Measurements from ENCODE around the gene HTT.

Gene HTT

DNA sequence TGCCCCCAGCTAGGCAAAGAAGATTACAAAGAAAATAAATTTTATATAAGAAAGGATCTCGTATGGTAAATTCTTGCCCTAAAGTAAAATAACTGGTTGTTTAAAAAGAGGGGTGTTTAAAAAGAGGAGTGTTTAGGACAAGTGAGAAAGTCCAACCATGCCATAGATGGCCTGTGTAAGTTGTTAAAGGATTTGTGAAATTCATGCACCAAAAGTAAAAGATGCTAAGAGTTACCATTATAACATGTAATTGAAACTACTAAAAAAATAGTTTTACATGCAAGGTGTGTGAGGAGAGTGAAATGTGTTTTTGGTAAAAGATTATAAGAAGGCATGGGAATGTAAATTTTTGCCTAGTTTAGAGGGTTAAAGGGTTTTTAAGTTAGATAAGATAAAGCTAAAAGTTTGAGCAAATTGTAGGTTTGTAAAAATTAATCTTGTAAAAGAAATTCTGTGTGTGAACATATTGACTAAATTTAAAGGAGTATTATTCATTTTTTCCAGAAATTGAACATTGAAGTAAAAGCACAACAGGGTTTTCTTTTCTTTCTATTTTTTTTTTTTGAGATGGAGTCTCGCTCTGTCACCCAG is 20.2 kb upstream of the HTT start:
- no peak for DNase-seq (ENCODE audit: extremely low read depth, insufficient read length)
- TF ChIP-seq, protein P1, sequence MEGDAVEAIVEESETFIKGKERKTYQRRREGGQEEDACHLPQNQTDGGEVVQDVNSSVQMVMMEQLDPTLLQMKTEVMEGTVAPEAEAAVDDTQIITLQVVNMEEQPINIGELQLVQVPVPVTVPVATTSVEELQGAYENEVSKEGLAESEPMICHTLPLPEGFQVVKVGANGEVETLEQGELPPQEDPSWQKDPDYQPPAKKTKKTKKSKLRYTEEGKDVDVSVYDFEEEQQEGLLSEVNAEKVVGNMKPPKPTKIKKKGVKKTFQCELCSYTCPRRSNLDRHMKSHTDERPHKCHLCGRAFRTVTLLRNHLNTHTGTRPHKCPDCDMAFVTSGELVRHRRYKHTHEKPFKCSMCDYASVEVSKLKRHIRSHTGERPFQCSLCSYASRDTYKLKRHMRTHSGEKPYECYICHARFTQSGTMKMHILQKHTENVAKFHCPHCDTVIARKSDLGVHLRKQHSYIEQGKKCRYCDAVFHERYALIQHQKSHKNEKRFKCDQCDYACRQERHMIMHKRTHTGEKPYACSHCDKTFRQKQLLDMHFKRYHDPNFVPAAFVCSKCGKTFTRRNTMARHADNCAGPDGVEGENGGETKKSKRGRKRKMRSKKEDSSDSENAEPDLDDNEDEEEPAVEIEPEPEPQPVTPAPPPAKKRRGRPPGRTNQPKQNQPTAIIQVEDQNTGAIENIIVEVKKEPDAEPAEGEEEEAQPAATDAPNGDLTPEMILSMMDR (IDR thresholded peaks at IDR 0.05; ENCODE audit: insufficient read depth, low read length, poor library complexity, severe bottlenecking), result no peak
- H3K27me3 ChIP-seq (replicated peaks; ENCODE audit: control insufficient read depth, insufficient read depth, low read length), result no peaks in the 10 kb centered on the region
- H3K36me3 ChIP-seq (ENCODE audit: control insufficient read depth, insufficient read depth, low read length), result no peaks in the 10 kb centered on the region
- H3K4me3 ChIP-seq (replicated peaks; ENCODE audit: low read depth, low read length), result no peak overlapping the region

DNA sequence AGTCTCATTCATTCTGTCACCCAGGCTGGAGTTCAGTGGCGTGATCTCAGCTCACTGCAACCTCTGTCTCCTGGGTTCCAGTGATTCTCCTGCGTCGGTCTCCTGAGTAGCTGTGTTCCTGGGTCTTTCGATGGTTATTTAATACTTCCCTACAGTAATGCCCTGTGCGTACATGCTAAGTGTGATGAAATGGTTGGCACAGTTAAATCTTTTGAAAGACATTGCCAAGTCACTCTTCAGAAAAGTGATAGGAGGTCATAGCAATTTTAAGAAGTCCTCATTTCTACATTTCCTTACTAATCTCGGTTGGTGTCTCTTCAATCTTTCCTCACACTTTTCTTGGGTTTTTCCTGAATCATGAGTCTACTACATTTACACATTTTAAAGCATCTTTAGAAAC is 14.5 kb upstream of the HTT start:
- DNase-seq (ENCODE audit: extremely low read depth, insufficient read length), result no peak
- H3K36me3 ChIP-seq (ENCODE audit: control insufficient read depth, insufficient read depth, low read length), result no peaks in the 10 kb centered on the region
- H3K4me3 ChIP-seq (replicated peaks; ENCODE audit: low read depth, low read length), result no peak overlapping the region
- H3K27me3 ChIP-seq (replicated peaks; ENCODE audit: control insufficient read depth, insufficient read depth, low read length), result no peaks in the 10 kb centered on the region
- TF ChIP-seq, protein P1 (IDR thresholded peaks at IDR 0.05; ENCODE audit: insufficient read depth, low read length, poor library complexity, severe bottlenecking), result no peak

DNA sequence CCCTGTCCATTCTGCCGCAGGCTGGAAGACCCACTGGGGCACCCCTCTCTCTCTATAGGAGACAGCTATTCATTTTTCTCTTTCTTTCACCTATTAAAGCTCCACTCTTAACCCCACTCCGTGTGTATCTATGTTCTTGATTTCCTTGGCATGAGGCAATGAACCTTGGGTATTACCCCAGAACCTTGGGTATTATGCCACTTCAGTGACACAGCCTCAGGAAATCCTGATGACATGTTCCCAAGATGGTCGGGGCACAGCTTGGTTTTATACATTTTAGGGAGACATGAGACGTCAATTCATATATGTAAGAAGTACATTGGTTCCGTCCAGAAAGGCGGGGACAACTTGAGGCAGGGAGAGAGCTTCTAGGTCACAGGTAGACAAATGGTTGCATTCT is 13.5 kb upstream of the HTT start:
- DNase-seq (ENCODE audit: extremely low read depth, insufficient read length), result no peak
- TF ChIP-seq, protein P1 (IDR thresholded peaks at IDR 0.05; ENCODE audit: insufficient read depth, low read length, poor library complexity, severe bottlenecking), result no peak
- no peaks in the 10 kb centered on the region for H3K36me3 ChIP-seq (ENCODE audit: control insufficient read depth, insufficient read depth, low read length)

DNA sequence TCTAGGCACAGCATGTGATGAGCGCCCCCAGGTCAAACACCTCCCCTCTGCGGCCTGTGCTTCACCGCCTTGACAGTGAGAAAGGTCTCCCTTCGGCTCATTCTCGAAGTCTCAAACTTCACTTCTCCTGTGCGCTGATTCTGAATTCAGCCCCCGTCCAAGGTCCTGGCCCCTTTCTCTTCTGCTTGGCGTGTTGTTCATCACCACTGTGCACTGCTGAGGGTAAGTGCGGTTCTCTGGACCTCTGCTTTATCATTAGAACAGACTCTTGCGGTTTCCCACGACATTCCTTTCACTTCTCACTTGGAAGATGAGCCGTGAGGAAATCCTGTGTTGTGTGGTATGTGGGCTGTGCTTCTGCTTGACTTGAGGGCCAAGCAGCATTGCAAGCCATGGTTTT is 12.0 kb upstream of the HTT start:
- DNase-seq (ENCODE audit: extremely low read depth, insufficient read length), result no peak

More for the DNA sequence above, 13.5 kb upstream of the HTT start:
- Histone ChIP-seq H3K27me3 (replicated peaks; ENCODE audit: control insufficient read depth, insufficient read depth, low read length) (no peaks in the 10 kb centered on the region), H3K4me3 (replicated peaks; ENCODE audit: low read depth, low read length) (no peak overlapping the region)

DNA sequence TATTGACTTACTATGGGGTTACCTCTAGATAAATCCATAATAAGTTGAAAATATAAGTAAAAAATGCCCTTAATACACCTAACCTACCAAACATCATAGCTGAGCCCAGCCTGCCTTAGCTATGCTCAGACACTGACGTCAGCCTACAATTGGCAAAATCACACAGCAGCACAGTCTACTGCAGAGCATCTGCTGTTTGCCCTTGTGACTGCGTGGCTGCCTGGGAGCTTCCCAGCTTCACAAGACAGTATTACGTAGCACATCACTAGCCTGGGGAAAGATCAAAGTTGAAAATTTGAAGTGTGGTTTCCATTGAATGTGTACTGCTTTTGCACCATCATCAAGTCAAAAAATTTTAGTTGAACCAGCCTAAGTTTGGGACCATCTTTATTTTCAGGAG is 8.9 kb upstream of the HTT start:
- TF ChIP-seq, protein P1 (IDR thresholded peaks at IDR 0.05; ENCODE audit: insufficient read depth, low read length, poor library complexity, severe bottlenecking), result no peak
- no peaks in the 10 kb centered on the region for H3K27me3 ChIP-seq (replicated peaks; ENCODE audit: control insufficient read depth, insufficient read depth, low read length)

More for the DNA sequence above, 12.0 kb upstream of the HTT start:
- no peaks in the 10 kb centered on the region for H3K27me3 ChIP-seq (replicated peaks; ENCODE audit: control insufficient read depth, insufficient read depth, low read length)
- TF ChIP-seq, protein P1 (IDR thresholded peaks at IDR 0.05; ENCODE audit: insufficient read depth, low read length, poor library complexity, severe bottlenecking), result no peak
- H3K4me3 ChIP-seq (replicated peaks; ENCODE audit: low read depth, low read length), result no peak overlapping the region
- H3K36me3 ChIP-seq (ENCODE audit: control insufficient read depth, insufficient read depth, low read length), result no peaks in the 10 kb centered on the region

More for the DNA sequence above, 8.9 kb upstream of the HTT start:
- Histone ChIP-seq H3K4me3 (replicated peaks; ENCODE audit: low read depth, low read length) (no peak overlapping the region), H3K36me3 (ENCODE audit: control insufficient read depth, insufficient read depth, low read length) (no peaks in the 10 kb centered on the region; the same call in 1 of the 2 replicates)
- no peak for DNase-seq (ENCODE audit: extremely low read depth, insufficient read length)
